Activated CD4-positive, alpha-beta memory T cell treated with anti-CD3 and anti-CD28 coated beads for 36 hours (primary cell): ENCODE measurements around the gene HOXA13. TPM values are rescaled to one million over a fixed set of nuclear protein-coding genes. Genes with fewer than 3 reads are reported as not detected.
A peak's percentile ranks its signal among the peaks of the same experiment; 100 is the strongest.

Experiments
- CTCF ChIA-PET: fragments of 350-600 bp; sonication (Branson Sonifier 250); formaldehyde crosslinking; loops from one replicate; lab custom pipeline; 2021; ENCODE audit warnings: antibody characterized with exemption, inconsistent platforms; lab: Charles Lee
- POLR2A ChIA-PET: fragments of 350-600 bp; sonication (Branson Sonifier 250); formaldehyde crosslinking; loops from one replicate; lab custom pipeline; 2021; ENCODE audit warnings: antibody characterized with exemption; lab: Charles Lee
- DNase-seq: peaks from one replicate; pipeline ENCODE4 v3.0.0-alpha.2; 2020
- H3K27ac Mint-ChIP-seq: one replicate; pipeline ENCODE4 v1.8.0; 2021; ENCODE audit warnings: mixed read lengths
- H3K27me3 Mint-ChIP-seq: one replicate; pipeline ENCODE4 v1.8.0; 2021; ENCODE audit warnings: mixed read lengths
- H3K36me3 Mint-ChIP-seq: one replicate; pipeline ENCODE4 v1.8.0; 2021; ENCODE audit warnings: mixed read lengths
- H3K4me1 Mint-ChIP-seq: one replicate; pipeline ENCODE4 v1.8.0; 2021; ENCODE audit warnings: low read depth, mixed read lengths
- H3K4me3 Mint-ChIP-seq: one replicate; pipeline ENCODE4 v1.8.0; 2021; ENCODE audit warnings: mild to moderate bottlenecking, mixed read lengths
- H3K9me3 Mint-ChIP-seq: one replicate; pipeline ENCODE4 v1.8.0; 2021; ENCODE audit warnings: mixed read lengths
- intact Hi-C: fragments of 100-400 bp; cut with micrococcal nuclease; formaldehyde crosslinking; loops from one replicate; pipeline ENCODE4 v1.15.1; 2023
- total RNA-seq, 2 experiments: library from RNA; stranded (reverse); gene quantifications; one replicate each; pipeline ENCODE4 v1.2.3, GENCODE V29; 2021

Gene HOXA13
- total RNA-seq, 2 experiments from 2014 or later, result not detected

- DNase-seq, result no peak
- intact Hi-C loops, result loop anchor here (1.0 to 2.0 kb wide), 2 partner anchors 11 to 19 kb away; partner anchors contain the start of gene HOXA11
- POLR2A ChIA-PET, result no interaction called here
- peaks cover 15% of the 10 kb centered on the region for H3K4me1 Mint-ChIP-seq
- H3K9me3 Mint-ChIP-seq, result no peaks in the 10 kb centered on the region
- no peak within 1 kb of the TSS for H3K27ac Mint-ChIP-seq
- H3K27me3 Mint-ChIP-seq, result peaks cover 70% of the 10 kb centered on the region
- CTCF ChIA-PET, result interaction anchor here (0.9 to 1.5 kb wide), 4 partner anchors 13 to 809 kb away, joined by 3 to 4 read pairs (median 3); partner anchors contain the start of gene HOXA7
- H3K36me3 Mint-ChIP-seq, result peaks cover 1% of the 10 kb centered on the region
- no peak within 1 kb of the TSS for H3K4me3 Mint-ChIP-seq
Observed at GRCh38 chr7:27173956-27174873, 25.7 kb downstream of the HOXA13 start, which contains the start of gene HOXA10. TSS of gene HOXA10 (minus strand) at chr7:27174320. CDS start at chr7:27174306, 14 bp downstream.

DNA sequence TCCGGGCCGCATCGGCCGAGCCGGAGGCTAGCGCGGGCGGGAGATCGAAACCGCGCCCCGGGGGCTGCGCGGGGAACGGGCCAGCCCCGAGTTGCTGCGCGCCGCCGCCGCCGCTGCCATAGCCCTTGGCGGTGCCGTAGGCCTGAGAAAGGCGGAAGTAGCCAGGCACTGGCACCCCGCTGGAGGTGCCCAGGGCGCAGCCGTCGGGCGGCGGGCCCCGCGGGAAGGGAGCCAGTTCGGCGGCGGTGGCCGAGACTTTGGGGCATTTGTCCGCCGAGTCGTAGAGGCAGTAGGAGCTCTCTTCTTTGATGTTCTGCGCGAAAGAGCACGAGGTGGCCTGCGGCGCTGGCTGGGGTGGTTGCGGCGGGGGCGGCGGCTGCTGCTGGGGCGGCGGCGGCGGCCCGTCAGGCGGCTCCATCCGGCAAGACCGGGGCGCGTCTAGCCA, 26.4 kb downstream of the HOXA13 start:
- no peak overlapping the region for H3K4me3 Mint-ChIP-seq
- DNase-seq, result peak; percentile 34
- H3K36me3 Mint-ChIP-seq, result peaks cover 3% of the 10 kb centered on the region
- intact Hi-C loops, result loop anchor here (1.0 to 2.0 kb wide), 2 partner anchors 12 to 19 kb away; partner anchors contain the start of gene HOXA11
- POLR2A ChIA-PET, result no interaction called here
- H3K27me3 Mint-ChIP-seq, result peaks cover 71% of the 10 kb centered on the region
- H3K4me1 Mint-ChIP-seq, result peaks cover 19% of the 10 kb centered on the region
- H3K27ac Mint-ChIP-seq, result no peak overlapping the region
- H3K9me3 Mint-ChIP-seq, result no peaks in the 10 kb centered on the region
- CTCF ChIA-PET, result interaction anchor here (1.0 to 1.5 kb wide), 5 partner anchors 13 to 487 kb away, joined by 3 to 5 read pairs (median 4); partner anchors contain the start of gene HOXA7

- Mint-ChIP-seq H3K36me3 (peaks cover 3% of the 10 kb centered on the region), H3K4me1 (peaks cover 23% of the 10 kb centered on the region), H3K27ac (no peak overlapping the region), H3K27me3 (peaks cover 72% of the 10 kb centered on the region), H3K9me3 (no peaks in the 10 kb centered on the region), H3K4me3 (no peak overlapping the region)
- ChIA-PET CTCF (interaction anchor here (1.0 to 1.5 kb wide), 6 partner anchors 12 to 486 kb away, joined by 3 to 6 read pairs (median 4); partner anchors contain the start of gene HOXA7), POLR2A (no interaction called here)
- intact Hi-C loops, result loop anchor here (1.0 to 2.0 kb wide), 2 partner anchors 12 to 18 kb away; partner anchors contain the start of gene HOXA11
- peak; percentile 23 for DNase-seq
Observed at GRCh38 chr7:27172823-27173510, 26.9 kb downstream of the HOXA13 start.

GRCh38 chr7:27172315-27172774, 27.5 kb downstream of the HOXA13 start:
- CTCF ChIA-PET, result interaction anchor here (1.0 to 1.5 kb wide), 6 partner anchors 11 to 485 kb away, joined by 3 to 6 read pairs (median 4); no protein-coding TSS in a partner anchor

GRCh38 chr7:27171637-27172314, 28.1 kb downstream of the HOXA13 start:
- peaks cover 28% of the 10 kb centered on the region for H3K4me1 Mint-ChIP-seq
- H3K9me3 Mint-ChIP-seq, result no peaks in the 10 kb centered on the region
- intact Hi-C loops, result loop anchor here (2.0 kb wide), 1 partner anchor 17 kb away; no protein-coding TSS in a partner anchor
- CTCF ChIA-PET, result interaction anchor here (1.0 kb wide), 1 partner anchor 15 kb away, joined by 3 read pairs; no protein-coding TSS in a partner anchor
- POLR2A ChIA-PET, result no interaction called here
- peak overlapping the region; percentile 33 for H3K27ac Mint-ChIP-seq
- H3K4me3 Mint-ChIP-seq, result peak overlapping the region; percentile 57
- peak; percentile 18 for DNase-seq
- peaks cover 74% of the 10 kb centered on the region for H3K27me3 Mint-ChIP-seq
- peaks cover 3% of the 10 kb centered on the region for H3K36me3 Mint-ChIP-seq

More at GRCh38 chr7:27172315-27172774, 27.5 kb downstream of the HOXA13 start:
- DNase-seq, result peak; percentile 9
- Mint-ChIP-seq H3K9me3 (no peaks in the 10 kb centered on the region), H3K4me1 (peaks cover 26% of the 10 kb centered on the region), H3K4me3 (peak overlapping the region; percentile 57), H3K27me3 (peaks cover 72% of the 10 kb centered on the region), H3K27ac (no peak overlapping the region), H3K36me3 (peaks cover 3% of the 10 kb centered on the region)
- intact Hi-C loops, result loop anchor here (2.0 kb wide), 1 partner anchor 18 kb away; no protein-coding TSS in a partner anchor
- POLR2A ChIA-PET, result no interaction called here

DNA sequence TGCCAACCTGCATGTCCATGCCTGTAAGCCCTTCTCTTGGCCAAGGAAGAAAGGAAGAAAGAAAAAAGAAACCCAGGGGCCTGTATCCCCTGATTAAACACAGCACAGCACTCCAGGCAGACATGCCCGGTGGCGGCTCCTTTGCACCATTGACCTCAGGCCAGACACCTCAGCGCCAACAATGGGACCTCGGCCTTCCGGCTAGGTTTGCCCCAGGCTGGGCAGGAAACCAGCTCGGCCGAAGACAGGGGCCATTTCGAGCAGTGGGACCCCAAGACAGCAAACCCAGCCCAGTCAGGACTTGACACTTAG, 28.6 kb downstream of the HOXA13 start:
- ChIA-PET POLR2A (no interaction called here), CTCF (interaction anchor here (1.0 to 1.8 kb wide), 3 partner anchors 8 to 15 kb away, joined by 3 to 7 read pairs (median 4); no protein-coding TSS in a partner anchor)
- DNase-seq, result peak; percentile 8
- Mint-ChIP-seq H3K9me3 (no peaks in the 10 kb centered on the region), H3K4me3 (no peak overlapping the region), H3K4me1 (peaks cover 32% of the 10 kb centered on the region), H3K36me3 (peaks cover 3% of the 10 kb centered on the region), H3K27ac (no peak overlapping the region), H3K27me3 (peaks cover 75% of the 10 kb centered on the region)
- intact Hi-C loops, result no loop called here

GRCh38 chr7:27170426-27171324, 29.2 kb downstream of the HOXA13 start:
- Mint-ChIP-seq H3K36me3 (peaks cover 3% of the 10 kb centered on the region), H3K9me3 (no peaks in the 10 kb centered on the region), H3K4me3 (no peak overlapping the region), H3K4me1 (peaks cover 35% of the 10 kb centered on the region), H3K27me3 (peaks cover 72% of the 10 kb centered on the region), H3K27ac (no peak overlapping the region)
- no peak for DNase-seq
- intact Hi-C loops, result no loop called here
- POLR2A ChIA-PET, result no interaction called here
- CTCF ChIA-PET, result interaction anchor here (1.2 to 1.8 kb wide), 4 partner anchors 9 to 20 kb away, joined by 4 to 7 read pairs (median 6); no protein-coding TSS in a partner anchor

- Mint-ChIP-seq H3K27me3 (peaks cover 67% of the 10 kb centered on the region), H3K9me3 (no peaks in the 10 kb centered on the region), H3K36me3 (peaks cover 3% of the 10 kb centered on the region), H3K4me3 (no peak overlapping the region), H3K4me1 (peaks cover 36% of the 10 kb centered on the region), H3K27ac (no peak overlapping the region)
- intact Hi-C loops, result loop anchor here (5.0 kb wide), 1 partner anchor 72 kb away; the partner anchor contains the start of gene EVX1
- DNase-seq, result no peak
- POLR2A ChIA-PET, result no interaction called here
- CTCF ChIA-PET, result interaction anchor here (1.2 to 1.8 kb wide), 5 partner anchors 9 to 26 kb away, joined by 3 to 7 read pairs (median 5); no protein-coding TSS in a partner anchor
Observed at GRCh38 chr7:27169658-27170425, 30.0 kb downstream of the HOXA13 start.

GRCh38 chr7:27168265-27168947, 31.5 kb downstream of the HOXA13 start:
- Mint-ChIP-seq H3K27ac (peak overlapping the region; percentile 51), H3K27me3 (peaks cover 75% of the 10 kb centered on the region), H3K36me3 (peaks cover 3% of the 10 kb centered on the region), H3K9me3 (no peaks in the 10 kb centered on the region), H3K4me1 (peaks cover 34% of the 10 kb centered on the region), H3K4me3 (peak overlapping the region; percentile 20)
- intact Hi-C loops, result loop anchor here (5.0 kb wide), 1 partner anchor 74 kb away; the partner anchor contains the start of gene EVX1
- CTCF ChIA-PET, result interaction anchor here (0.5 to 1.7 kb wide), 7 partner anchors 9 to 1276 kb away, joined by 3 to 10 read pairs (median 3); no protein-coding TSS in a partner anchor
- POLR2A ChIA-PET, result no interaction called here
- no peak for DNase-seq
